Keratinocyte (primary cell): ENCODE data around the gene OR51Q1.

Experiments used
- EZH2 ChIP-seq: IDR thresholded peaks from one replicate; pipeline ENCODE4 v1.6.1; 2012; ENCODE audit warnings: inconsistent platforms, mild to moderate bottlenecking, low read length, moderate library complexity
- TF ChIP-seq, protein P1 (sequence below), 3 experiments: IDR thresholded peaks in 1 of 3; conservative IDR thresholded peaks in 1 of 3; optimal IDR thresholded peaks in 1 of 3; 2 replicates in 2 of 3; 3 replicates in 1 of 3; pipeline versions ENCODE3 to v1.5.1; 2011; ENCODE audit warnings: low read length in 3 of 3, mild to moderate bottlenecking in 3 of 3, moderate library complexity in 2 of 3, control low read depth in 1 of 3, inconsistent platforms in 1 of 3; ENCODE audit not compliant: insufficient read depth in 2 of 3; ENCODE audit errors: extremely low read depth in 1 of 3

DNA sequence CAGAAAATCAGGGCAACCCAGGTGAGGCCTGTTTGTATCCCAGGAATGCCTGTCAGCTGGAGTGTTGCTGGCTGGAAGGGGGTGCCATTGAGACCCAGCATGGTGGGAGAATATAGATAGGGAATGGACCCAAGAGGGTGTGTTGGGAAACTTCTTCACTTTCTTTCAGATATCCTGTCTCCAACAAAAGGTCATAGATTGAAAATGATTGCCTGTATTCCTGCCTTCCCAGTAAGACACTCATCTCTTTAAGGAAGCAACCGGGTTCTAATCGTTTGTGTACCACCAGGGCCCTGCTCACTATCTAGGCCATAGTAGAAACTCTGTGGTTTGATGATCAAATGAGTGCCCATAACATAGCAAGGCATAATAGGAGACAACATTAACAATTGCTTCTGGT, 19.5 kb downstream of the OR51Q1 start, which contains the start of gene OR51I1:
- TF ChIP-seq, protein P1, sequence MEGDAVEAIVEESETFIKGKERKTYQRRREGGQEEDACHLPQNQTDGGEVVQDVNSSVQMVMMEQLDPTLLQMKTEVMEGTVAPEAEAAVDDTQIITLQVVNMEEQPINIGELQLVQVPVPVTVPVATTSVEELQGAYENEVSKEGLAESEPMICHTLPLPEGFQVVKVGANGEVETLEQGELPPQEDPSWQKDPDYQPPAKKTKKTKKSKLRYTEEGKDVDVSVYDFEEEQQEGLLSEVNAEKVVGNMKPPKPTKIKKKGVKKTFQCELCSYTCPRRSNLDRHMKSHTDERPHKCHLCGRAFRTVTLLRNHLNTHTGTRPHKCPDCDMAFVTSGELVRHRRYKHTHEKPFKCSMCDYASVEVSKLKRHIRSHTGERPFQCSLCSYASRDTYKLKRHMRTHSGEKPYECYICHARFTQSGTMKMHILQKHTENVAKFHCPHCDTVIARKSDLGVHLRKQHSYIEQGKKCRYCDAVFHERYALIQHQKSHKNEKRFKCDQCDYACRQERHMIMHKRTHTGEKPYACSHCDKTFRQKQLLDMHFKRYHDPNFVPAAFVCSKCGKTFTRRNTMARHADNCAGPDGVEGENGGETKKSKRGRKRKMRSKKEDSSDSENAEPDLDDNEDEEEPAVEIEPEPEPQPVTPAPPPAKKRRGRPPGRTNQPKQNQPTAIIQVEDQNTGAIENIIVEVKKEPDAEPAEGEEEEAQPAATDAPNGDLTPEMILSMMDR (optimal IDR thresholded peaks at IDR 0.05 in 1 of 3, IDR thresholded peaks at IDR 0.05 in 1 of 3, conservative IDR thresholded peaks at IDR 0.05 in 1 of 3; ENCODE audit: extremely low read depth in 1 of 3, insufficient read depth in 2 of 3, low read length in 3 of 3): no peak
- no peak for TF ChIP-seq EZH2
